HepG2 (cell line): Measurements from ENCODE around the gene DCAF4. TPM values are rescaled to one million over a fixed set of nuclear protein-coding genes. Genes with fewer than 3 reads are reported as not detected.

ENCODE experiments used
- ATAC-seq: fragments of 200-7000 bp; cut with Tn5 transposase; 3 replicates; pipeline ENCODE4 v1.9.1; 2020; ENCODE audit warnings: mild to moderate bottlenecking, moderate library complexity
- BruUV-seq: library from RNA; stranded (reverse); fragments of 400-500 nt; replicated peaks from 2 replicates; lab custom pipeline; 2021; lab: Mats Ljungman, UMichigan
- CTCF ChIA-PET: fragments of 300-600 bp; formaldehyde crosslinking; extraction: SDS; loops from one replicate; lab custom pipeline; 2021; ENCODE audit warnings: low total read pairs, inconsistent platforms, low intra/inter-chr PET ratio; lab: Yijun Ruan, JAX
- POLR2A ChIA-PET: fragments of 350-600 bp; sonication (Branson Sonifier 250); formaldehyde crosslinking; loops from one replicate; lab custom pipeline; 2020; ENCODE audit warnings: antibody characterized with exemption, inconsistent platforms; lab: Yijun Ruan, JAX
- DNase-seq: peaks from one replicate; pipeline ENCODE4 v3.0.0-alpha.2; 2015; ENCODE audit warnings: low spot score
- FAIRE-seq: peaks from 3 replicates; lab custom pipeline; 2011; peaks lifted over from hg19 to GRCh38; lab: Jason Lieb, UNC
- H2AFZ ChIP-seq: one replicate; pipeline ENCODE4 v1.6.1; 2011; ENCODE audit warnings: low read length, inconsistent platforms
- H3K27ac ChIP-seq: fragments of 300-600 bp; 3 replicates; pipeline ENCODE4 v1.8.0; 2011; ENCODE audit warnings: mixed run types, mild to moderate bottlenecking, mixed read lengths, low read length, inconsistent platforms; ENCODE audit not compliant: insufficient read depth; ENCODE audit errors: extremely low read length
- H3K27me3 ChIP-seq, 2 experiments: fragments of 200-600 bp in 1 of 2; 2 replicates in 1 of 2; 3 replicates in 1 of 2; pipeline versions ENCODE4 v1.6.0 to v1.8.0; 2011; ENCODE audit warnings: low read length in 2 of 2, mild to moderate bottlenecking in 2 of 2, moderate library complexity in 2 of 2, inconsistent platforms in 1 of 2; ENCODE audit not compliant: insufficient read depth in 2 of 2, control insufficient read depth in 1 of 2
- H3K36me3 ChIP-seq, 2 experiments: fragments of 200-600 bp in 1 of 2; replicated peaks in 1 of 2; 2 replicates in 1 of 2; 3 replicates in 1 of 2; pipeline versions ENCODE4 v1.5.1 to v1.8.0; 2011; ENCODE audit warnings: low read length in 2 of 2, inconsistent platforms in 1 of 2; ENCODE audit not compliant: insufficient read depth in 2 of 2, control insufficient read depth in 1 of 2
- H3K4me1 ChIP-seq: 2 replicates; pipeline ENCODE4 v1.5.1; 2012; ENCODE audit warnings: low read length, inconsistent platforms; ENCODE audit not compliant: insufficient read depth
- H3K4me2 ChIP-seq: 2 replicates; pipeline ENCODE4 v1.6.0; 2011; ENCODE audit warnings: low read depth, low read length, inconsistent platforms
- H3K4me3 ChIP-seq, 3 experiments: fragments of 200-600 bp in 1 of 3; sonication (generic), shearing (Covaris generic) in 1 of 3; replicated peaks in 1 of 3; 2 replicates each; pipeline ENCODE4 v1.5.1; 2011 to 2016; ENCODE audit warnings: low read length in 3 of 3, inconsistent platforms in 2 of 3, low read depth in 2 of 3, mild to moderate bottlenecking in 2 of 3, control low read depth in 1 of 3, mixed read lengths in 1 of 3; ENCODE audit not compliant: insufficient read depth in 1 of 3
- H3K79me2 ChIP-seq: one replicate; pipeline ENCODE4 v1.6.1; 2011; ENCODE audit warnings: low read length, inconsistent platforms; ENCODE audit not compliant: insufficient read depth
- H3K9ac ChIP-seq: 2 replicates; pipeline ENCODE4 v1.6.0; 2011; ENCODE audit warnings: mild to moderate bottlenecking, low read depth, low read length, inconsistent platforms; ENCODE audit not compliant: insufficient read depth
- H3K9me3 ChIP-seq: 2 replicates; pipeline ENCODE4 v1.5.1; 2012; ENCODE audit warnings: mild to moderate bottlenecking, low read length
- H4K20me1 ChIP-seq: 2 replicates; pipeline ENCODE4 v1.6.0; 2011; ENCODE audit warnings: inconsistent platforms, mild to moderate bottlenecking, low read length, moderate library complexity; ENCODE audit not compliant: insufficient read depth
- CEBPG ChIP-seq: IDR thresholded peaks from 2 replicates; pipeline ENCODE4 v1.6.1; 2016
- FOXP1 ChIP-seq, 2 experiments: fragments of 450-650 bp in 1 of 2; IDR thresholded peaks; 2 replicates each; pipeline ENCODE4 v1.6.1; 2017 to 2018; ENCODE audit warnings: antibody characterized with exemption in 1 of 2
- HMGA1 ChIP-seq: sonication (generic); formaldehyde crosslinking; conservative IDR thresholded peaks from 2 replicates; pipeline ENCODE4 v1.4.0; 2020; ENCODE audit warnings: missing genetic modification reagents
- IKZF1 ChIP-seq: fragments of 450-650 bp; IDR thresholded peaks from 2 replicates; pipeline ENCODE4 v1.7.1; 2016
- MLX ChIP-seq: IDR thresholded peaks from 2 replicates; pipeline ENCODE4 v1.6.1; 2016
- PCBP2 ChIP-seq: fragments of 200-400 bp; formaldehyde crosslinking; optimal IDR thresholded peaks from 2 replicates; pipeline ENCODE3; 2018; ENCODE audit warnings: low read length, low read depth; ENCODE audit not compliant: poor library complexity, severe bottlenecking
- ZNF317 ChIP-seq: sonication (generic); formaldehyde crosslinking; IDR thresholded peaks from 2 replicates; pipeline ENCODE4 v1.5.0; 2020; ENCODE audit warnings: mild to moderate bottlenecking, missing genetic modification reagents
- ZNF557 ChIP-seq: sonication (generic); formaldehyde crosslinking; IDR thresholded peaks from 2 replicates; pipeline ENCODE4 v1.4.0; 2020; ENCODE audit warnings: missing genetic modification reagents
- ZNF563 ChIP-seq: sonication (generic); formaldehyde crosslinking; IDR thresholded peaks from 2 replicates; pipeline ENCODE4 v1.8.0; 2022; ENCODE audit warnings: mild to moderate bottlenecking, moderate library complexity, missing genetic modification reagents
- ZNF710 ChIP-seq: sonication (generic); formaldehyde crosslinking; IDR thresholded peaks from 2 replicates; pipeline ENCODE4 v1.5.0; 2020; ENCODE audit warnings: mild to moderate bottlenecking, missing genetic modification reagents, borderline replicate concordance
- ZSCAN31 ChIP-seq: sonication (generic); formaldehyde crosslinking; IDR thresholded peaks from 2 replicates; pipeline ENCODE4 v1.5.0; 2020; ENCODE audit warnings: low read depth, mild to moderate bottlenecking, missing genetic modification reagents
- WGBS: methylation state at CpG from one replicate; pipeline ENCODE4 v1.1.6; 2017; ENCODE audit warnings: low lambda C conversion rate; 5-methylcytosine and 5-hydroxymethylcytosine counted together
- in situ Hi-C: cut with HindIII; loops from 2 replicates; pipeline ENCODE4 v1.10.0; 2017; ENCODE audit warnings: low pct_unique_long_range_greater_than_20kb; ENCODE audit not compliant: extremely low pct_ligation_motif_present
- intact Hi-C: fragments of 100-400 bp; cut with micrococcal nuclease; formaldehyde crosslinking; loops from one replicate; pipeline ENCODE4 v1.10.0; 2022; ENCODE audit not compliant: unreplicated experiment
- polyA plus RNA-seq, 8 experiments: library from polyadenylated mRNA; depleted of rRNA in 3 of 8; stranded (reverse) in 7 of 8; unstranded in 1 of 8; fragments of >200 nt; fragmentation: Illumina TruSeq in 4 of 8; extraction: Trizol in 4 of 8; gene quantifications; 2 replicates each; pipeline versions ENCODE4 v1.2.1 to v1.2.3, GENCODE V29; 2011 to 2016; ENCODE audit warnings: low read depth in 4 of 8, missing spikeins in 1 of 8, mixed read lengths in 1 of 8; ENCODE audit not compliant: insufficient read depth in 1 of 8
- total RNA-seq, 5 experiments: library from RNA; depleted of rRNA; stranded (reverse); fragments of >200 nt; fragmentation: Illumina TruSeq; extraction: Trizol; gene quantifications; 2 replicates each; pipeline ENCODE4 v1.2.3, GENCODE V29; 2016; ENCODE audit warnings: low read depth in 1 of 5
- TF ChIP-seq, protein P1 (sequence below): IDR thresholded peaks from 2 replicates; pipeline ENCODE4 v1.6.1; 2016; ENCODE audit warnings: missing compliant biosample characterization, missing genetic modification reagents, borderline replicate concordance
- TF ChIP-seq, protein P2 (sequence below): sonication (generic); formaldehyde crosslinking; IDR thresholded peaks from 2 replicates; pipeline ENCODE4 v1.4.0; 2020; ENCODE audit warnings: missing genetic modification reagents

DCAF4 gene
- total and polyA plus RNA-seq, 2 of the 13 experiments (the other 11 are each of a cell fraction or from before 2014, with no cell fraction given) = 18.8 to 21.1 TPM

GRCh38 chr14:72928872-72929271, 2.6 kb downstream of the DCAF4 start (continued):
- TF ChIP-seq MLX (CRISPR knock-in tag) (no peak), FOXP1 (IDR thresholded peaks at IDR 0.05) (no peak), FOXP1 (CRISPR knock-in tag; IDR thresholded peaks at IDR 0.05) (no peak)

DNA sequence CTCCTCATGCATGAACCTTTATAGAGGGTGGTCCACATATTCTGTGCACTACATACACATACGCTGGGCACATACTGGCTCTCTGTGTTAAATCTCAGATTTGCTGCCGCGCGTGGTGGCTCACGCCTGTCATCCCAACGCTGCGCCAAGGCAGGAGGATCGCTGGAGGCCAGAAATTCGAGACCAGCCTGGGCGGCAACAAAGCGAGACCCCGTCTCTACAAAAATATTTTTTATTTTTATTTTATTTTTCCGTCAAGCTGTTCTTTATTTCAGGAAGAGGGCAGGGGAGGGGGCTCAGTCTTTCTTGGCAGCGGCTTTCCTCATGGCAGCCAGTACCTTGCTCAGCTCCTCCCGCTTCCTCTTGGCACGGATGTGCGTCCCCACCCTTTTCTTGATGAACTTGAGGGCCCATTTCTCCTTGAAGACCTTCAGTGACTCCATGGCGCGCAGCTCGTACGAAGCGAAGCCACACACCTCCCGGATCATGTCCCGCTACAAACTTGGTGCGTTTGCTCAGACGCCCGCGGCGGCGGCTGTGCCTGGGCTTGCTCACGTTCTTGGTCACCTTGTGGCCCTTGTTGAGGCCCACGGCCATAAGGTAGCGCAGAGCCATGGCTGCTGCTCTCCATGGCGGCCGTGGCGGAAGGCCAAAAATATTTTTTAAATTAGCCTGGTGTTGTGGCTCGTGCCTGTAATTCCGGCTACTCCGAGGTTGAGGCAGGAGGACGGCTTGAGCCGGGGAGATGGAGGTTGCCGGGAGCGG, 3.2 kb downstream of the DCAF4 start:
- Histone ChIP-seq H3K27ac (no peak overlapping the region), H3K79me2 (peaks cover 35% of the 10 kb centered on the region), H2AFZ (no peak overlapping the region), H3K27me3 (no peaks in the 10 kb centered on the region; a peak in 1 of 5 replicates)
- POLR2A ChIA-PET = no interaction called here
- no peak for ATAC-seq
- intact Hi-C loops = no loop called here
- TF ChIP-seq IKZF1 (no peak), HMGA1 (CRISPR knock-in tag) (no peak), ZNF563 (CRISPR knock-in tag) (no peak), ZNF710 (CRISPR knock-in tag) (no peak), ZSCAN31 (CRISPR knock-in tag) (no peak), CEBPG (CRISPR knock-in tag) (no peak), ZNF317 (CRISPR knock-in tag) (no peak), ZNF557 (CRISPR knock-in tag) (no peak), PCBP2 (no peak)
- TF ChIP-seq, protein P1, sequence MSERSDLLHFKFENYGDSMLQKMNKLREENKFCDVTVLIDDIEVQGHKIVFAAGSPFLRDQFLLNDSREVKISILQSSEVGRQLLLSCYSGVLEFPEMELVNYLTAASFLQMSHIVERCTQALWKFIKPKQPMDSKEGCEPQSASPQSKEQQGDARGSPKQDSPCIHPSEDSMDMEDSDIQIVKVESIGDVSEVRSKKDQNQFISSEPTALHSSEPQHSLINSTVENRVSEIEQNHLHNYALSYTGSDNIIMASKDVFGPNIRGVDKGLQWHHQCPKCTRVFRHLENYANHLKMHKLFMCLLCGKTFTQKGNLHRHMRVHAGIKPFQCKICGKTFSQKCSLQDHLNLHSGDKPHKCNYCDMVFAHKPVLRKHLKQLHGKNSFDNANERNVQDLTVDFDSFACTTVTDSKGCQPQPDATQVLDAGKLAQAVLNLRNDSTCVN (CRISPR knock-in tag) = no peak
- TF ChIP-seq, protein P2, sequence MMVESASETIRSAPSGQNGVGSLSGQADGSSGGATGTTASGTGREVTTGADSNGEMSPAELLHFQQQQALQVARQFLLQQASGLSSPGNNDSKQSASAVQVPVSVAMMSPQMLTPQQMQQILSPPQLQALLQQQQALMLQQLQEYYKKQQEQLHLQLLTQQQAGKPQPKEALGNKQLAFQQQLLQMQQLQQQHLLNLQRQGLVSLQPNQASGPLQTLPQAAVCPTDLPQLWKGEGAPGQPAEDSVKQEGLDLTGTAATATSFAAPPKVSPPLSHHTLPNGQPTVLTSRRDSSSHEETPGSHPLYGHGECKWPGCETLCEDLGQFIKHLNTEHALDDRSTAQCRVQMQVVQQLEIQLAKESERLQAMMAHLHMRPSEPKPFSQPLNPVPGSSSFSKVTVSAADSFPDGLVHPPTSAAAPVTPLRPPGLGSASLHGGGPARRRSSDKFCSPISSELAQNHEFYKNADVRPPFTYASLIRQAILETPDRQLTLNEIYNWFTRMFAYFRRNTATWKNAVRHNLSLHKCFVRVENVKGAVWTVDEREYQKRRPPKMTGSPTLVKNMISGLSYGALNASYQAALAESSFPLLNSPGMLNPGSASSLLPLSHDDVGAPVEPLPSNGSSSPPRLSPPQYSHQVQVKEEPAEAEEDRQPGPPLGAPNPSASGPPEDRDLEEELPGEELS (CRISPR knock-in tag) = no peak
- TF ChIP-seq, all 625 proteins: peak for 0
- no TSS peak for BruUV-seq
- Histone ChIP-seq H3K4me3 (no peak overlapping the region), H3K9ac (no peak overlapping the region), H3K4me2 (no peak overlapping the region), H4K20me1 (no peaks in the 10 kb centered on the region; the same call in 1 of the 2 replicates), H3K36me3 (no peaks in the 10 kb centered on the region), H3K9me3 (no peaks in the 10 kb centered on the region), H3K4me1 (peaks cover 19% of the 10 kb centered on the region)
- DNase-seq (no peak), FAIRE-seq (no peak)
- in situ Hi-C loops = no loop called here
- CTCF ChIA-PET = no interaction called here
- WGBS = 97% methylated on average over 43 of the region's 43 CpGs
